HUES64 (cell line): ENCODE data around the gene JUP. TPM values are rescaled to one million over a fixed set of nuclear protein-coding genes. Genes with fewer than 3 reads are reported as not detected.
A peak's percentile ranks its signal among the peaks of the same experiment; 100 is the strongest.
"Not testable (repeated sequence)": the region's sequence is repeated elsewhere in the genome, so short reads cannot be mapped to it uniquely, and the experiment has no call there.

Experiments used
- H3K27ac ChIP-seq: 2 replicates; pipeline ENCODE4 v1.7.0; 2013; ENCODE audit warnings: low read depth, low read length, inconsistent platforms
- H3K27me3 ChIP-seq: 2 replicates; pipeline ENCODE4 v1.6.1; 2013; ENCODE audit warnings: mild to moderate bottlenecking, low read length; ENCODE audit not compliant: insufficient read depth
- H3K36me3 ChIP-seq: 2 replicates; pipeline ENCODE4 v1.6.1; 2013; ENCODE audit warnings: mild to moderate bottlenecking, low read length; ENCODE audit not compliant: insufficient read depth
- H3K4me1 ChIP-seq: 2 replicates; pipeline ENCODE4 v1.6.1; 2013; ENCODE audit warnings: mild to moderate bottlenecking, low read length, moderate library complexity; ENCODE audit not compliant: insufficient read depth
- H3K4me3 ChIP-seq: 2 replicates; pipeline ENCODE4 v1.5.1; 2013; ENCODE audit warnings: mild to moderate bottlenecking, low read length, moderate library complexity
- H3K9ac ChIP-seq: 2 replicates; pipeline ENCODE4 v1.6.1; 2013; ENCODE audit warnings: mild to moderate bottlenecking, low read depth, low read length
- H3K9me3 ChIP-seq: 2 replicates; pipeline ENCODE4 v1.6.1; 2013; ENCODE audit warnings: low read depth, low read length; ENCODE audit not compliant: insufficient read depth
- WGBS: fragments of 150-250, 120-280 bp; methylation state at CpG from one replicate; pipeline ENCODE4 v1.1.7; 2013; ENCODE audit warnings: missing lambda C conversion rate; 5-methylcytosine and 5-hydroxymethylcytosine counted together
- polyA plus RNA-seq, 2 experiments: library from polyadenylated mRNA; stranded (reverse); fragments of 50-300 nt; gene quantifications; one replicate each; pipeline ENCODE4 v1.2.3, GENCODE V29; 2013

The JUP gene
- polyA plus RNA-seq (2013, experiment 1 of 2), result 61.3 TPM
- 64.8 TPM for polyA plus RNA-seq (2013, experiment 2 of 2)

- peaks cover 28% of the 10 kb centered on the region for H3K4me1 ChIP-seq
- H3K27ac ChIP-seq, result peak within 1 kb of the TSS; percentile 96
- no peaks in the 10 kb centered on the region for H3K9me3 ChIP-seq
- under 1% methylated on average over 79 of the region's 79 CpGs for WGBS
- no peaks in the 10 kb centered on the region for H3K36me3 ChIP-seq
- H3K9ac ChIP-seq, result peak within 1 kb of the TSS; percentile 79
- peak within 1 kb of the TSS; percentile 78 for H3K4me3 ChIP-seq
- H3K27me3 ChIP-seq, result no peaks in the 10 kb centered on the region
Measured at GRCh38 chr17:41786227-41787020, at the start of gene JUP. Gene JUP, minus strand, starts transcription at chr17:41786711. Its CDS starts 14,857 bp downstream, at chr17:41771854.

GRCh38 chr17:41835800-41836549 lies 49.5 kb upstream of the JUP start, which contains the start of gene NT5C3B:
Gene NT5C3B, minus strand, starts transcription at chr17:41836232. Its CDS starts 39 bp downstream, at chr17:41836193.
- H3K4me3 ChIP-seq, result peak within 1 kb of the TSS; percentile 84
- peaks cover 6% of the 10 kb centered on the region; the same call in 1 of the 2 replicates for H3K4me1 ChIP-seq
- 1% methylated on average over 65 of the region's 72 CpGs for WGBS
- no peaks in the 10 kb centered on the region for H3K9me3 ChIP-seq
- no peak within 1 kb of the TSS for H3K27ac ChIP-seq
- H3K36me3 ChIP-seq, result peaks cover 25% of the 10 kb centered on the region
- H3K27me3 ChIP-seq, result peaks cover 11% of the 10 kb centered on the region
- H3K9ac ChIP-seq, result peak within 1 kb of the TSS; percentile 81

- Histone ChIP-seq H3K4me3 (peak overlapping the region; percentile 84), H3K27ac (no peak overlapping the region), H3K4me1 (peaks cover 6% of the 10 kb centered on the region; the same call in 1 of the 2 replicates), H3K27me3 (peaks cover 11% of the 10 kb centered on the region), H3K36me3 (peaks cover 31% of the 10 kb centered on the region), H3K9ac (peak overlapping the region; percentile 81), H3K9me3 (no peaks in the 10 kb centered on the region)
- 16% methylated on average over 13 of the region's 13 CpGs for WGBS
Measured at GRCh38 chr17:41835214-41835799, 48.8 kb upstream of the JUP start.

- not testable (repeated sequence) for H3K27me3 ChIP-seq, H3K4me3 ChIP-seq, H3K9ac ChIP-seq, H3K27ac ChIP-seq, H3K4me1 ChIP-seq, H3K9me3 ChIP-seq
- 86% methylated on average over 10 of the region's 10 CpGs for WGBS
- peaks cover 67% of the 10 kb centered on the region for H3K36me3 ChIP-seq
Measured at GRCh38 chr17:41829961-41830360, 43.5 kb upstream of the JUP start.

- WGBS, result 96% methylated on average over 19 of the region's 19 CpGs
Measured at GRCh38 chr17:41825175-41825845, 38.8 kb upstream of the JUP start.

GRCh38 chr17:41824086-41824485 lies 37.6 kb upstream of the JUP start:
- Histone ChIP-seq H3K27ac (no peak overlapping the region), H3K36me3 (peaks cover 54% of the 10 kb centered on the region), H3K4me3 (no peak overlapping the region)

More at GRCh38 chr17:41825175-41825845, 38.8 kb upstream of the JUP start:
- Histone ChIP-seq H3K27me3 (no peaks in the 10 kb centered on the region), H3K4me1 (no peaks in the 10 kb centered on the region), H3K9me3 (no peaks in the 10 kb centered on the region), H3K9ac (no peak overlapping the region), H3K36me3 (peaks cover 56% of the 10 kb centered on the region), H3K4me3 (no peak overlapping the region), H3K27ac (no peak overlapping the region)

GRCh38 chr17:41823580-41823979 lies 37.1 kb upstream of the JUP start:
- WGBS, result 91% methylated on average over 7 of the region's 7 CpGs
- Histone ChIP-seq H3K4me1 (peaks cover 13% of the 10 kb centered on the region; the same call in 1 of the 2 replicates), H3K9me3 (no peaks in the 10 kb centered on the region), H3K36me3 (peaks cover 54% of the 10 kb centered on the region), H3K4me3 (no peak overlapping the region), H3K27ac (no peak overlapping the region), H3K9ac (no peak overlapping the region), H3K27me3 (no peaks in the 10 kb centered on the region)

More at GRCh38 chr17:41824086-41824485, 37.6 kb upstream of the JUP start:
- Histone ChIP-seq H3K9me3 (no peaks in the 10 kb centered on the region), H3K4me1 (peaks cover 10% of the 10 kb centered on the region; the same call in 1 of the 2 replicates), H3K27me3 (no peaks in the 10 kb centered on the region), H3K9ac (no peak overlapping the region)
- 79% methylated on average over 7 of the region's 7 CpGs for WGBS

- no peak overlapping the region for H3K9ac ChIP-seq
Measured at GRCh38 chr17:41823141-41823524, 36.6 kb upstream of the JUP start.

GRCh38 chr17:41822216-41823140 lies 36.0 kb upstream of the JUP start:
- WGBS, result 92% methylated on average over 12 of the region's 12 CpGs
- no peak overlapping the region for H3K4me3 ChIP-seq
- no peak overlapping the region for H3K27ac ChIP-seq
- no peaks in the 10 kb centered on the region for H3K9me3 ChIP-seq
- H3K9ac ChIP-seq, result no peak overlapping the region
- peaks cover 53% of the 10 kb centered on the region for H3K36me3 ChIP-seq
- H3K27me3 ChIP-seq, result no peaks in the 10 kb centered on the region
- peaks cover 13% of the 10 kb centered on the region; the same call in 1 of the 2 replicates for H3K4me1 ChIP-seq

More at GRCh38 chr17:41823141-41823524, 36.6 kb upstream of the JUP start:
- Histone ChIP-seq H3K27me3 (no peaks in the 10 kb centered on the region), H3K36me3 (peaks cover 54% of the 10 kb centered on the region), H3K27ac (no peak overlapping the region), H3K4me1 (peaks cover 13% of the 10 kb centered on the region; the same call in 1 of the 2 replicates), H3K4me3 (no peak overlapping the region), H3K9me3 (no peaks in the 10 kb centered on the region)
- 83% methylated on average over 1 of the region's 1 CpG for WGBS

GRCh38 chr17:41821776-41822175 lies 35.3 kb upstream of the JUP start:
- Histone ChIP-seq H3K4me3 (no peak overlapping the region), H3K9ac (no peak overlapping the region), H3K27me3 (no peaks in the 10 kb centered on the region), H3K9me3 (no peaks in the 10 kb centered on the region), H3K27ac (no peak overlapping the region), H3K36me3 (peaks cover 50% of the 10 kb centered on the region), H3K4me1 (peaks cover 13% of the 10 kb centered on the region; the same call in 1 of the 2 replicates)
- WGBS, result 96% methylated on average over 14 of the region's 14 CpGs
